ENCODE measurements around the gene COA8.

Gene COA8

DNA sequence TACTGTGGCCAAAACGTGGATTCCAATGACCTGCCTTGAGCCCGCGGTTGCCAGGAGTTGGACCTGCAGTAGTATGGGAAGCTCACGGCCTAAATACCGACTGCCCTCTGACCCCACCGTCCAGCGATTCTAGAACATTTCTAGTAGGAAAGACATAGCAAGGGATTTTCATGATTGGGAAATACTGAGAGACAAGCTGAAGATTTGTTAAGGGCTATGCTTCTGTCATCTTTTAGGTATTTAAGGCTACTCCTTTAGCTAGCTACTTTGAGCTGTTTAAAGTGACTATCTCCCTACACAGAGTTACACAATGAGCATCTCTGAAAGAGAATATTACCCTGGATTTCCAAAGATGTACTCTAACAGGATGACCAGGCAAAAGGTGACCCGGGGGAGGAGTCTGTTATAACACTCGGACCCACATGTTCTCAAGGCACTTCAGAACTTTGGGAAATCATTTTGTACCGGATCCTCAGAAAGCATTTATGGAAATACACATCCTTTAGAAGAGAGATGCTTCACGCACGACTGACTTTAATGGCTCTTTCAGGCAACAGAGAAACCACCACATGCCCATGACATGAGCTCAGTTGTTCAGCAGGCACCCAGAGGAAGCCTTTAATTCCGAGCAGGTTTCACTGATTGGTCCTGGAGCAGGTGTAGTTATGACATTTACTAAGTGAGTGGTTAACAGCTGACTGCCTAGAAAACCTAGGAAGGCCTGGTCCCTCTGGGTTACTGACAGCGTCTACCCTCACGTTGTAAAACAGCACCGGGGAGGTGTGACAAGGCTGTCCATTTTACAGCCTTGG lies 4.5 kb upstream of the COA8 start:
- TF ChIP-seq GATA2 (IDR thresholded peaks at IDR 0.05; ENCODE audit: low read depth, low read length) (no peak), GATA3 (IDR thresholded peaks at IDR 0.05; ENCODE audit: low read depth, low read length) (no peak)

DNA sequence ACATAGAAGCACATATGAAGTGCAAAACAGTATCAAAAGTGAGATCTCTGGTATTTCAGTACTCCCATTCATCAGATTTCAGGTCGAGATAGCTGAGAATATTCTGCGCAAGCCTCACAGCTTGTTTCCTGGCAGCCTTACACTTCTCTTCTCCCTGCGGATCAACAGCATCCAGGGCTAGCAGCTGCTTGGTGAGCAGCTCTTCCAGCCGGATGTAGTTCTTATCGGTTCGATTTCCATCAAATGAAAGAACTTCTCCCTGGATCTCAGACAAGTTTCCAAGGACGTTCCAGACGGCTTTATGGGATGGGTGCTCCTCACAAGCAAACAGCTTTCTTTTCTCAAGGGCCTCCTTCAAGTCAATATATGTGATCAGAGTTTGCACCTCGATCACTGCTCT lies 3.0 kb upstream of the COA8 start:
- TF ChIP-seq GATA3 (IDR thresholded peaks at IDR 0.05; ENCODE audit: low read depth, low read length) (no peak), GATA2 (IDR thresholded peaks at IDR 0.05; ENCODE audit: low read depth, low read length) (no peak)

GRCh38 chr14:103560691-103561090 lies 2.1 kb upstream of the COA8 start:
- TF ChIP-seq GATA2 (IDR thresholded peaks at IDR 0.05; ENCODE audit: low read depth, low read length) (no peak), GATA3 (IDR thresholded peaks at IDR 0.05; ENCODE audit: low read depth, low read length) (no peak)

DNA sequence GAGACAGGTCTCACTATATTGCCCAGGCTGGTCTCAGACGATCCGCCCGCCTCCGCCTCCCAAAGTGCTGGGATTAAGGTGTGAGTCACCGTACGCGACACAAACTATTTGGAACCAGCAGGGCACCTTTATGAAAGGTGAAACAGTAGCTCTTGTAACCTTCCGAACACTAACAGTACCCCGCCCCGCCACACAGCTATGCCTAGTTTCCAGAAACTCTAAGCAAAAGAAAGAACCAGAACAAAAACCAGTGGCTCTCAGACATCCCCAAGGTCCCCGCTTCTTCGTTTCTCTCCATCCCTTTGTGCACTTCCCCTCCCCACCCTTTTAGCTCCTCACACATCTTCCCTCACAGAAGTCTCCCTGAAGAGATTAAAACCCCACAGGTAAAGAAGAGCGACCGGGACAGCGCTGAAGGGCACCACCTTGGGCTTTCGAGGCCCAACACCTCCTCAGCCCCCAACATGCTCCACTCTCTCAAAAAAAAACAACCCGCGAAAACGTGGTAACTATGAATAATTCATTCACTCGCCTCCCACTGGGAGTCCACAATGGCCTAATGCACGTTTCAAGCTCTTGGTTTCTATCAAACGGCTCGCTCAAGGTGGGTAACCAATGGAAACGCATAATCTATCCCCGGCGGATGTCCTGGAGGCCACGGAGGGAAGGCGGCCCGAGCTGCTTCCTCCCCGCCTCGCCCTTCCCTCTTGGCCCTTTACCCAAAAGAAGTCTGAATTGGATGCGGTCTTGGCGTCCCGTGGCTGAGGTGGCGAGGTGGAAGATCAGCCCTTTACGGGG lies 1.2 kb upstream of the COA8 start:
- TF ChIP-seq GATA3 (IDR thresholded peaks at IDR 0.05; ENCODE audit: low read depth, low read length) (no peak), GATA2 (IDR thresholded peaks at IDR 0.05; ENCODE audit: low read depth, low read length) (no peak)

DNA sequence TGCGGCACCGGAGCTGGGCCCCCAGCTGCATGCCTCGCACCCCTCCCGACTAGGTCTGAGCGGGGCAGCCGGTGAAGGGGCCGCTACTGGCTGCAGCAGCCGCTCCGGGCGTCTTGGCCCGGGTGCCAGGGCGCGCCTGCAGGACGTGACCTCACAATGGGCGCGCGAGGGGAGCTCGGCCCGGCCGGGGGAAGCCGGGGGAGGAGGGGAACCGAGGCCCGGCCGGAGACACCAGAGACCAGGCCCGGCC lies 656 bp upstream of the COA8 start:
- TF ChIP-seq GATA3 (IDR thresholded peaks at IDR 0.05; ENCODE audit: low read depth, low read length) (no peak), GATA2 (IDR thresholded peaks at IDR 0.05; ENCODE audit: low read depth, low read length) (no peak)

DNA sequence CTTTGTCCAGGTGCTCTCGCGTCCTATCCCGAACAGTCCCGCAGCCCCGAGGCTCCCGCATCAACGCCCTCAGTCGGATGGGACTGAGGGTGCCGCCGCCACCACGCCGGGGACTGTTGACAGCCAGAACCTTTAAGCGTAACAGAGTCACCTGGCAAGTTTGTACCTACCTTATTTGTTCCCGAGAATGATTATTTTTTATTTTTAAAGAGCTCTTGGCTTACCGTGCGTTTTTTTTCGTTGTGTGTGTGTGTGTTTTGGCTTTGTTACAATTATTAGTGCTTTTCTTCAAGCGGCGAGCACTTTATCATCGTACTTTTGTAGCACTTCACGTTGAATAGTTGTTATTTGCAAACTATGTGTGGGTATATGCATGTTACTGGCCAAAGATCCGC lies 463 bp downstream of the COA8 start:
- TF ChIP-seq GATA2 (IDR thresholded peaks at IDR 0.05; ENCODE audit: low read depth, low read length) (no peak), GATA3 (IDR thresholded peaks at IDR 0.05; ENCODE audit: low read depth, low read length) (no peak)

DNA sequence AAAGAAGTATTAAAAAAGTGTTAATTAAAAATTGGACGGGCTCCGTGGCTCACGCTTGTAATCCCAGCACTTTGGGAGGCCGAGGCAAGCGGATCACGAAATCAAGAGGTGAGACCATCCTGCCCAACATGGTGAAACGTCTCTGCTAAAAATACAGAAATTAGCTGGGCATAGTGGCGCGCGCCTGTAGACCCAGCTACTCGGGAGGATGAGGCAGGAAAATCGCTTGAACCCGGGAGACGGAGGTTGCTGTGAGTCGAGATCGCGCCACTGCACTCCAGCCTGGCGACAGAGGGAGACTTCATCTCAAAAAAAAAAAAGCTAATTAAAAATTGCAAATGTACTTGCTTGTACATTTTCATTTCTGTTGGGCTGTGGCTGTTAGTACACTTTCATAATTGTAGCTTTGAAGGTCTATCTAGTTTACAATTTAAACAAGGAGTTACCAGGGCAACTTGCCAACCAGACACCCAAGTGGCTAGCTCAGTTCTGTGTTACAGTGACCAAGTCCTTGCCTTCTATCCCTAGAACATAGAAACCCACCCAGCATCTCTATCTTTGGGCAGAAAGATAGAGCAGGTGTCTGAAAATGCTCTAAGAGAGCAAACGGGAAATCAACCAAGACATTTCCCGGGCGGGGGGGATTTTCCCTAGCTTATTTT lies 1.2 kb downstream of the COA8 start:
- TF ChIP-seq GATA3 (IDR thresholded peaks at IDR 0.05; ENCODE audit: low read depth, low read length), result no peak
- TF ChIP-seq GATA2 (IDR thresholded peaks at IDR 0.05; ENCODE audit: low read depth, low read length), result no peak

DNA sequence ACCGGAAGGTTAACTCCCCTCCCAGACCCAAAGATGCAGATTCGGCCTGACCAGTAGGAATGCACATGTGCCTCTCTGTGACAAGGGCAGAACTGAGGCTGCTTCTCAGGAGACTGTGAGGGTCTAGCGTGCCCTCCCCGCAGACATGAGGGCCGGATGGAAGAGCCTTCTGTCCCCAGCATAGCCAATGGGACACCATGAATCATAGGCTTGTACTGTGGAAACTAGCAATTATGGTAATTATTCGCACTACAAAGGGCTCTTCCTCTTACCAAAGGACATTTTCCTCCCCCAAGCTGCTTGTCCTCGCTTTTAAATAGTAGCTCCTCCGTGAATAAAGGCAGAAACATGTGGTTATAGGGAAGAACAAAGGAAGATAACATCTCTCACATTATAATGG lies 6.2 kb downstream of the COA8 start:
- TF ChIP-seq GATA3 (IDR thresholded peaks at IDR 0.05; ENCODE audit: low read depth, low read length), result no peak
- no peak for TF ChIP-seq GATA2 (IDR thresholded peaks at IDR 0.05; ENCODE audit: low read depth, low read length)

- TF ChIP-seq GATA2 (IDR thresholded peaks at IDR 0.05; ENCODE audit: low read depth, low read length) (no peak), GATA3 (IDR thresholded peaks at IDR 0.05; ENCODE audit: low read depth, low read length) (no peak)
Measured at GRCh38 chr14:103569408-103569807, 6.6 kb downstream of the COA8 start.

- TF ChIP-seq GATA2 (IDR thresholded peaks at IDR 0.05; ENCODE audit: low read depth, low read length), result no peak
- no peak for TF ChIP-seq GATA3 (IDR thresholded peaks at IDR 0.05; ENCODE audit: low read depth, low read length)
Measured at GRCh38 chr14:103574104-103574503, 11.3 kb downstream of the COA8 start.

DNA sequence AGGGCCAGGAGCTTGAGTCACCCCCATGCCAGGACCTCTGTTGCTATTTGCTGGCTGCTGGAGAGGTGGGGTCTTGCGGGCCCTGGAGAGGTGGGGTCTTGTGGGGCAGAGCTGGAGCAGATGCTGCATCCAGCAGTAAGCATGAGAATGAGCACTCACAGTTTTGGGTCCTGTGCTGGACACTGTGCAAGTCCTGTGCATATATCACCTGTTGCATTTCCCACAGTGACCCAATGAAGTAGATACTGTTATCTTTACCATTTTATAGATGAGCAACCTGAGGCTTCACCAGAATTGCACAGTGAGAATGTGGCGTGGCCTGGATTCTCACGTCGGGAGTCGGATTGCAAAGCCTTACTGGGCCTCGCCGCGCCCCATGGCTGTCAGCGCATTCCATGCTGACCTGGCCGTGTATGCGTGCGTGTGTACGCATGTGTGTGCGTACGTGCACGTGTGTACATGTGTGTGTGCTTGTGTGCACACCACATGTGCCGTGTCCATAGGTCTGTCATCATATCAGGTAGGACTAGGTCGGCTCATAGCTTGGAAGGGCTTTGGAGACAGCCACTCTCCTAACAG lies 12.0 kb downstream of the COA8 start:
- TF ChIP-seq GATA3 (IDR thresholded peaks at IDR 0.05; ENCODE audit: low read depth, low read length), result no peak
- TF ChIP-seq GATA2 (IDR thresholded peaks at IDR 0.05; ENCODE audit: low read depth, low read length), result no peak

DNA sequence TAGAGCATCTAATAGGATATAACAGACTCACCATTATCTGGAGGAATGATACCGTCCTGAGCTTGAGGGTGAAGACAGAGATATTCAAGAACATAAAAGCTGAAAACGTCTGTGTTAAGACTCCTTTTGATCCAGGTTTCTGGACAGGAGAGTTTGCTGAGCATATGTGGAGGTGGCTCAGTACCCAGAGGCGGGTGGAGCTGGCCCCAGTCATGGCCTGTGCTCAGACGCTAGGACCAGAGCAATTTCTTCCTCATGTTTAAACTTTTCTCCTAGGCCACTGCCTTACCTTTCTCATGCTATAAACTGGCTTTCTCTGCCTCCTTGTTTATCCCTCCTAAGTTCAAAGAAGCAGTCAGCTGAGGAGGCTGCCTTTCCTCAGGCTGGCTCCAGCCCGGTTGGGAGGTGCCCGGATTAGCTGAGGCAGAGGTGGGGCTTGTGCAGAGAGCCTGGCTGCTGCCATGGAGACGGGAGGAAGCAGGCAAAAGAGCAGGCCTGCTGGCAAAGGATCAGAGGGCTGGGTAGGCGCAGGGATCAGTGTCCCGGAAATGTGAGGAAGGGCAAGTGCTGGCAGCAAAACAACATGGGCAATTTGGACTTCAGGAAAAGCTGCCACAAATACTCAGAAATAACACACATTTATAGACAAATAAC lies 13.7 kb downstream of the COA8 start:
- TF ChIP-seq GATA3 (IDR thresholded peaks at IDR 0.05; ENCODE audit: low read depth, low read length) (no peak), GATA2 (IDR thresholded peaks at IDR 0.05; ENCODE audit: low read depth, low read length) (no peak)

DNA sequence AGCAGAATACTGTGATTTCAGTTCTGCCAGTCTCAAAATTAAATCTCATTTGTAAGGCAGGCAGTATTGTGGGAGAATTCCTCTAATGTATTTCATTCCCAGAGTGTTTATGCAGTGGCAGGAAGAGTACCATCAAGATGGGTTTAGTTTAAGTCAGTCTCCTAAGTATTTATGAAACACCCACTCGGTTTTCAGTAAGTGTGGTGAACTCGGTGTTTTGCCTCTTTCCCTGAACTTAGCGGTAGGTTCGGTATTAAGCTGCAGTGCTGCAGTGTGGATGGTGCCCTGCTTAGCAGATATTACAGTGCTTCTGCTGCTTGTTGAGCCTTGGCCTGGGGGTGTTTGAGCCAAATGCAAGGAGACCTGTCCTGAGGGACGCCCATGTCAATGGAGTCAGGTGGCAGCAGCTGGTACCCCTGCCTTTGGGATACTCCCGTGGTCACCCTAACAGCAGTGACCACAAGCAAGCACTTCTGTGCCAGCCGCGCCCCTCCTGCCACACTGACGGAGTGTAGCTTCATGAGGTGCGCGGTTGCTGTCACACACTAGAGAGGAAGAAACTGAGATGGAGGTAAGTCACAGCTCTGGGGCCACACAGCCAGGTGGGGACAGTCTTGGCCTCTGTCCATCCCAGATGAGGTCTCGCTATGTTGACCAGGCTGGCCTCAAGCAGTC lies 15.8 kb downstream of the COA8 start:
- TF ChIP-seq GATA2 (IDR thresholded peaks at IDR 0.05; ENCODE audit: low read depth, low read length) (no peak), GATA3 (IDR thresholded peaks at IDR 0.05; ENCODE audit: low read depth, low read length) (no peak)
